Upper lobe of left lung (tissue), 6 donors: ENCODE measurements around the gene TEX13A. TPM values are rescaled to one million over a fixed set of nuclear protein-coding genes. Genes with fewer than 3 reads are reported as not detected.

Experiments
- ATAC-seq, 2 donors: fragments of 200-7000 bp; cut with Tn5 transposase; one replicate each; pipeline ENCODE4 v1.9.1; 2022; ENCODE audit warnings: mild to moderate bottlenecking in 2 of 2, moderate library complexity in 2 of 2; ENCODE audit not compliant: low FRiP score in 2 of 2
- DNase-seq, 2 donors: peaks; one replicate each; pipeline ENCODE4 v3.0.0-alpha.2; 2019 to 2020
- H3K27ac ChIP-seq, 4 donors: fragments of 200-600 bp; sonication (generic); one replicate each; pipeline ENCODE4 v1.5.1; 2016 to 2019
- H3K27me3 ChIP-seq, 4 donors: fragments of 200-600 bp; sonication (generic); one replicate each; pipeline ENCODE4 v1.5.1; 2017 to 2019
- H3K36me3 ChIP-seq, 4 donors: fragments of 200-600 bp; sonication (generic); one replicate each; pipeline ENCODE4 v1.5.1; 2016 to 2019
- H3K4me1 ChIP-seq, 4 donors: fragments of 200-600 bp; sonication (generic); one replicate each; pipeline ENCODE4 v1.5.1; 2018 to 2019
- H3K4me3 ChIP-seq, 4 donors: fragments of 200-600 bp; sonication (generic); one replicate each; pipeline ENCODE4 v1.5.1; 2017 to 2019; ENCODE audit warnings: mild to moderate bottlenecking in 2 of 4, moderate library complexity in 1 of 4
- H3K9me3 ChIP-seq, 4 donors: fragments of 200-600 bp; sonication (generic); one replicate each; pipeline ENCODE4 v1.5.1; 2018 to 2019
- EP300 ChIP-seq, 4 donors: sonication (generic); formaldehyde crosslinking; IDR thresholded peaks; one replicate each; pipeline ENCODE4 v1.5.1; 2017; ENCODE audit warnings: antibody characterized with exemption in 4 of 4, control low read depth in 2 of 4
- POLR2A ChIP-seq, 4 donors: fragments of 450-650 bp; IDR thresholded peaks; one replicate each; pipeline ENCODE4 v1.5.1; 2016 to 2017; ENCODE audit warnings: antibody characterized with exemption in 4 of 4, mild to moderate bottlenecking in 2 of 4
- POLR2AphosphoS5 ChIP-seq, 2 donors: sonication (generic); formaldehyde crosslinking; IDR thresholded peaks; one replicate each; pipeline ENCODE4 v1.5.1; 2017; ENCODE audit warnings: antibody characterized with exemption in 2 of 2
- WGBS, 2 donors: methylation state at CpG; one replicate each; pipeline ENCODE4 v1.1.5; 2017 to 2018; 5-methylcytosine and 5-hydroxymethylcytosine counted together
- total RNA-seq, 6 donors: library from RNA; depleted of rRNA in 4 of 6; stranded (reverse); fragments of >200 nt in 4 of 6; gene quantifications; one replicate each; pipeline versions ENCODE4 v1.1.0 to v1.2.1, GENCODE V29; 2016 to 2021
- TF ChIP-seq, protein P1 (sequence below), 6 experiments: fragments of 450-650 bp in 4 of 6; fragments of 200-600 bp in 2 of 6; sonication (generic) in 2 of 6; IDR thresholded peaks; one replicate each; pipeline ENCODE4 v1.5.1; 2016 to 2019; ENCODE audit warnings: antibody characterized with exemption in 6 of 6
- donor health status: DM: no; HTN: no; CAD: no; lungs with moderate emphysema.
- donor health status: DM: no; HTN: yes; CAD: no; lungs with severe emphysema.

The TEX13A gene
- total RNA-seq: not detected

DNA sequence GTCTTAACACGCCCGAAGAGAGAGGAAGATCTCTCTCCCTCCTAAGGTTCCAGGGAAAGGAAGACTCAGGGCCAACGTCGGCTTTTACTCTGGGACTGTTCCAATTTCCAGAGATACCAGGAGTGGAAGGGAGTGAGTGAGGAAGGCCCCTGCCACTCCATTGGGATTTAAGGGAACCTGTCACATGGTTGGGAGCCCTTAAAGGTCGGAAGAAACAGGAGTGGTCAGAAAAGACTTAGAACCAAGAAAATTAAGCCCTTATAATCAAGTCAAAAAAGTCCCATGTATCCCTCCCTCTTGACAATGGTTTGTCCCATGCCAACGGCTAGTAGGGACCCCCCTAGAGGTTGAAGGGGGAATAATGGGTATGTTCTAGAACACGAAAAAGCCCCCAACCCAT lies at the start of gene TEX13A:
Gene TEX13A (minus strand): TSS at position 59 of the 400 bp plus-strand sequence. CDS start 297 bp downstream, outside the sequence.
- no peak within 1 kb of the TSS for H3K4me3 ChIP-seq
- H3K4me1 ChIP-seq: no peaks in the 10 kb centered on the region
- H3K27ac ChIP-seq: no peak within 1 kb of the TSS
- DNase-seq (no peak), ATAC-seq (no peak)
- no peaks in the 10 kb centered on the region for H3K9me3 ChIP-seq
- H3K36me3 ChIP-seq: no peaks in the 10 kb centered on the region
- WGBS, 2 donors: 79 to 94% methylated on average over 6 to 7 of the region's 7 CpGs
- no peaks in the 10 kb centered on the region for H3K27me3 ChIP-seq
- TF ChIP-seq POLR2A (IDR thresholded peaks at IDR 0.05): no peak
- TF ChIP-seq, protein P1, sequence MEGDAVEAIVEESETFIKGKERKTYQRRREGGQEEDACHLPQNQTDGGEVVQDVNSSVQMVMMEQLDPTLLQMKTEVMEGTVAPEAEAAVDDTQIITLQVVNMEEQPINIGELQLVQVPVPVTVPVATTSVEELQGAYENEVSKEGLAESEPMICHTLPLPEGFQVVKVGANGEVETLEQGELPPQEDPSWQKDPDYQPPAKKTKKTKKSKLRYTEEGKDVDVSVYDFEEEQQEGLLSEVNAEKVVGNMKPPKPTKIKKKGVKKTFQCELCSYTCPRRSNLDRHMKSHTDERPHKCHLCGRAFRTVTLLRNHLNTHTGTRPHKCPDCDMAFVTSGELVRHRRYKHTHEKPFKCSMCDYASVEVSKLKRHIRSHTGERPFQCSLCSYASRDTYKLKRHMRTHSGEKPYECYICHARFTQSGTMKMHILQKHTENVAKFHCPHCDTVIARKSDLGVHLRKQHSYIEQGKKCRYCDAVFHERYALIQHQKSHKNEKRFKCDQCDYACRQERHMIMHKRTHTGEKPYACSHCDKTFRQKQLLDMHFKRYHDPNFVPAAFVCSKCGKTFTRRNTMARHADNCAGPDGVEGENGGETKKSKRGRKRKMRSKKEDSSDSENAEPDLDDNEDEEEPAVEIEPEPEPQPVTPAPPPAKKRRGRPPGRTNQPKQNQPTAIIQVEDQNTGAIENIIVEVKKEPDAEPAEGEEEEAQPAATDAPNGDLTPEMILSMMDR (IDR thresholded peaks at IDR 0.05): no peak
- TF ChIP-seq POLR2AphosphoS5 (IDR thresholded peaks at IDR 0.05): no peak
- no peak for TF ChIP-seq EP300 (IDR thresholded peaks at IDR 0.05)

GRCh38 chrX:105269386-105269785 lies 48.9 kb upstream of the TEX13A start:
- WGBS, 2 donors: 90 to 94% methylated on average over 2 of the region's 2 CpGs
- H3K4me3 ChIP-seq: no peak overlapping the region
- H3K36me3 ChIP-seq: no peaks in the 10 kb centered on the region

GRCh38 chrX:105267167-105267566 lies 46.7 kb upstream of the TEX13A start:
- Histone ChIP-seq H3K36me3 (no peaks in the 10 kb centered on the region), H3K27me3 (no peaks in the 10 kb centered on the region), H3K4me1 (no peaks in the 10 kb centered on the region), H3K4me3 (no peak overlapping the region), H3K27ac (no peak overlapping the region), H3K9me3 (no peaks in the 10 kb centered on the region)
- no peak for ATAC-seq
- WGBS, 2 donors: 71 to 82% methylated on average over 2 of the region's 2 CpGs
- TF ChIP-seq EP300 (IDR thresholded peaks at IDR 0.05) (no peak), POLR2A (IDR thresholded peaks at IDR 0.05) (no peak), POLR2AphosphoS5 (IDR thresholded peaks at IDR 0.05) (no peak)
- TF ChIP-seq, protein P1 (IDR thresholded peaks at IDR 0.05): no peak
- no peak for DNase-seq

More at GRCh38 chrX:105269386-105269785, 48.9 kb upstream of the TEX13A start:
- DNase-seq (no peak), ATAC-seq (no peak)
- H3K9me3 ChIP-seq: no peaks in the 10 kb centered on the region
- no peaks in the 10 kb centered on the region for H3K27me3 ChIP-seq
- H3K27ac ChIP-seq: no peak overlapping the region
- TF ChIP-seq POLR2AphosphoS5 (IDR thresholded peaks at IDR 0.05) (no peak), EP300 (IDR thresholded peaks at IDR 0.05) (no peak), POLR2A (IDR thresholded peaks at IDR 0.05) (no peak)
- TF ChIP-seq, protein P1 (IDR thresholded peaks at IDR 0.05): no peak
- H3K4me1 ChIP-seq: no peaks in the 10 kb centered on the region

GRCh38 chrX:105266456-105266855 lies 46.0 kb upstream of the TEX13A start:
- 76 to 90% methylated on average over 1 of the region's 1 CpG for WGBS, 2 donors
- ATAC-seq (no peak), DNase-seq (no peak)
- Histone ChIP-seq H3K27me3 (no peaks in the 10 kb centered on the region), H3K4me1 (no peaks in the 10 kb centered on the region), H3K4me3 (no peak overlapping the region), H3K36me3 (no peaks in the 10 kb centered on the region), H3K27ac (no peak overlapping the region), H3K9me3 (no peaks in the 10 kb centered on the region)
- no peak for TF ChIP-seq POLR2A (IDR thresholded peaks at IDR 0.05)
- TF ChIP-seq, protein P1 (IDR thresholded peaks at IDR 0.05): no peak

DNA sequence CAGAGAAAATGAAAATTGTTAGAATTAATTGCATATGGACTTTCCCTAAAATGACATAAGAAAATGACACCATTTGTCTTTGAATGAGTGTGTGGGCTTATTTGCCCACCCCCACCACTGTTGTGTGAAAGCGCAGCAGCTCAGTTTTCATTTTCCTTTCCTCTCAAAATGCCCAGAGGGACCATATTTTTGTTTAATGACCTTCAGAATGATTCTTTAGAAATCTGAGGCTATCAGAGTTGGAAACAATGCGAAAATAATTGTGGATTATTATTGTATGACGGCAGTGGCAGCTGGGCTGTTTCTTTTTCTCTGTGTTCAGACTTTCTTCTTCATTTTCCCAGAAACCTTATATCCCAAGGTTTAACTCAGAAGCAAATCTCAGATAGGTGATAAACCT lies 44.6 kb upstream of the TEX13A start:
- TF ChIP-seq, protein P1 (IDR thresholded peaks at IDR 0.05): no peak
- no peak for TF ChIP-seq EP300 (IDR thresholded peaks at IDR 0.05)
- no peak for TF ChIP-seq POLR2A (IDR thresholded peaks at IDR 0.05)
- TF ChIP-seq POLR2AphosphoS5 (IDR thresholded peaks at IDR 0.05): no peak
- Histone ChIP-seq H3K4me1 (no peaks in the 10 kb centered on the region), H3K9me3 (peaks cover 0 to 4% (median 0%) of the 10 kb centered on the region in 4 donors), H3K27ac (no peak overlapping the region), H3K36me3 (no peaks in the 10 kb centered on the region), H3K27me3 (no peaks in the 10 kb centered on the region), H3K4me3 (no peak overlapping the region)
- DNase-seq: no peak
- ATAC-seq: no peak
- WGBS, 2 donors: 78 to 90% methylated on average over 3 of the region's 3 CpGs
